ENCODE data around the gene PTN.

DNA sequence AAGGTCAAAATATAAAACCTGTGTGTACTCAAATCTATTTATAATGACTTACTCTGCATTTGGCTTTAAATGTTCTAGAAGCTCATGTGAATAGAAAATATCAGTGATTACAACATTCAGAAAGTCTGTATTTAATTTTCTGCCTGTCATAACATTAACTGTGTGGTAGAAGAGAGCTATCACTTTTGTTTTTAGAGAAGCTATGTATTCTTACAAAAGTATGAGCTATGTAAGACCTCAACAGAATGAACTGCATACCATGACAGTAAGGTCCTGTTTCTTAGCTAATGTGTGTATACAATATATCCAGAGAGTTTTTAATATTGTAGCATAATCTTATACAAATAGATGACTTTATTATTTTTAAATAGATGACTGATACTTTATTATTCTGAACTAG lies 61.5 kb downstream of the PTN start:
- TF ChIP-seq CTCF (tag by site-specific recombination; IDR thresholded peaks at IDR 0.05) (no peak), HOXC10 (CRISPR knock-in tag; IDR thresholded peaks at IDR 0.05) (no peak), ZNF341 (tag by site-specific recombination; IDR thresholded peaks at IDR 0.05; ENCODE audit: low read depth) (no peak)

All from HEK293 (cell line).